HG03095 (cell line): ENCODE results near the gene MPPED1.

ENCODE experiments used
- ATAC-seq: cut with Tn5 transposase; IDR thresholded peaks from one replicate; pipeline ENCODE4 v1.9.1; 2021; ENCODE audit warnings: moderate library complexity; ENCODE audit not compliant: unreplicated experiment

The MPPED1 gene

DNA sequence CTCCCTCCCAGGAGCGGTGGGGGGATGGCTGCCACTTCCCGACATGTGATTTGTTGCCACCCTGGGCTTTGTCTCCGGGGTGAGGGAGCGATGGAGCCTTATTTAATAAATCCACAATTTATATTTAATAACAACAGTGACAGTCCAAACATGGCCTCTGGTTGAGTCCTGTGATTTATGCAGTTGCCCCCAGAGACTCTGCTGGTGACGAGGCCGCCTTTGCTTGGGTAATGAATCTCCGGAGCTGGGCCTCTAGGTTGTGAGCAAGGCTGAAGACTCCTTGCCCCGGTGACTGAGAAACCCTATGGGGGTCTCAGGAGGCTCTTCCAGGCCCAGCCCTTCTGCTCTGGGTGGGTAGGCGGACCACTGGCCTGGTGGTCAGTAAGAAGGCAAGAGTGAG is 16.7 kb downstream of the MPPED1 start:
- no peak for ATAC-seq

DNA sequence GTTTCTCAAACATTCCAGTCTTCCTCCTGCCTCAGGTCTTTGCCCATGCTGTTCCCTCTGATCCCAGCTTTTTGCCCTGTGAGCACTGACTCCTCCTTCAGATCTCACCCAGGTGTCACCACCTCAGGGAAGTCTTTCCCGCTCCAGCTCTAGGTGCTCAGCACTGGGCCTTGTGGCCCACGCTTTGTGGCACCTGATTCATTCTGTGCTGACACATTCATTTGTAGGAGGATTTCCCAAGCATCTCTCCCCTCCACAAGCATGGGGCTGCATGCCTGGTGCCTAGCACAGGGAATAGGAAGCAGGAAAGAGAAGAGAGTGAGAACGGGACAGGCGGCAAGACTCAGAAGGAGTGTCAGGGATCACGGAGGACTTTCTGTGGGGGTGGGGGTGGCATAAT is 17.6 kb downstream of the MPPED1 start:
- no peak for ATAC-seq

DNA sequence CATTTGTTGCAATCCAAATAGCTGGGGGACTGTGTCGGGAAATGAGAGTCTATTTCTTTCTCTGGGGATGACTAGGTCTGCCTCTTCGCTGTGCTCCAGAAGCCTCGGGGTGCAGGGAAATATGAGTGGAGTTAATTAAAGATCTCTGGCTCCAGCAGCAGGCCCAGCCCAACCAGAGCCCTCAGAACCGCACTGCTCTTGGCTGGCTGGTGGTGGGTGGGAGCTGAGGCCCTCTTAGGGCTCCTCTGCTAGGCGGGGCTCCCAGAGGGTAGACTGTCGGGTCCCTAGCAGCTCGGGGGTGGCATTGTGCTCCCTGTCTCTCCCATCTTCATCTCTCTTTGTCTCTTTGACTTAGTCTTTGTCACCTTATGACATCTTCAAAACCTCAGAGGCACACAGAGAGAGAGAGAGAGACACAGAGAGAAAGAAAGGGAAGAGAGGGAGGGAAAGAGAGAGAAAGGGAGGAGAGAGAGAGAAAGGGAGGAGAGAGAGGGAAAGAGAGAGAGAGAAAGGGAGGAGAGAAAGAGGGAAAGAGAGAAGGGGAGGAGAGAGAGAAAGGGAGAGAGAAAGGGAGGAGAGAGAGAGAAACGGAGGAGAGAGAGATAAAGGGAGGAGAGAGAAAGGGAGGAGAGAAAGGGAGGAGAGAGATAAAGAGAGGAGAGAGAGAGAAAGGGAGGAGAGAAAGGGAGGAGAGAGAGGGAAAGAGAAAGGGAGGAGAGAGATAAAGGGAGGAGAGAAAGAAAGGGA is 20.2 kb downstream of the MPPED1 start:
- no peak for ATAC-seq

DNA sequence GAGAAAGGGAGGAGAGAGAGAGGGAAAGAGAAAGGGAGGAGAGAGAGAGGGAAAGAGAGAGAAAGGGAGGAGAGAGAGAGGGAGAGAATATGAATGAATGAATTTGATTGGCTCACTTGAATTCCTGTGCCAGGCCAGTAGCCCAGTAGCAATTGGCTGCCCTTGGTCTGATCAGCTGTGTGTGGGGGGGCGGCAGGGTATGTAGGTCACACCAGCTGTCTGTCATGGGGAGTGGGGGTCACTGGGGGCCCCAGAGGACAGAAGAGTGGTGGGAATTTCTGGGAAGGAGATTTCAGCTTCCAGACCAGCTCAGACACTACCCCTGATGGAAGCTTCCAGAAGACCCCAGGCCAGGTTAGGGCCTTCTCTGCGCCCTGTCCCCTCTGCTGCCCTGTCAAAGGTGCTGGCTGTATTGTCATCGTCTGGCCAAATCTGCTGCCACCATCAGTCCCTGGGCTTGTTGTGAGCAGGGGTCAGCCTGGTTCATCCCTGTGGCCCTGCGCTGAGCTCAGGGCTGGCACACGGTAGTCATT is 21.1 kb downstream of the MPPED1 start:
- ATAC-seq = no peak

DNA sequence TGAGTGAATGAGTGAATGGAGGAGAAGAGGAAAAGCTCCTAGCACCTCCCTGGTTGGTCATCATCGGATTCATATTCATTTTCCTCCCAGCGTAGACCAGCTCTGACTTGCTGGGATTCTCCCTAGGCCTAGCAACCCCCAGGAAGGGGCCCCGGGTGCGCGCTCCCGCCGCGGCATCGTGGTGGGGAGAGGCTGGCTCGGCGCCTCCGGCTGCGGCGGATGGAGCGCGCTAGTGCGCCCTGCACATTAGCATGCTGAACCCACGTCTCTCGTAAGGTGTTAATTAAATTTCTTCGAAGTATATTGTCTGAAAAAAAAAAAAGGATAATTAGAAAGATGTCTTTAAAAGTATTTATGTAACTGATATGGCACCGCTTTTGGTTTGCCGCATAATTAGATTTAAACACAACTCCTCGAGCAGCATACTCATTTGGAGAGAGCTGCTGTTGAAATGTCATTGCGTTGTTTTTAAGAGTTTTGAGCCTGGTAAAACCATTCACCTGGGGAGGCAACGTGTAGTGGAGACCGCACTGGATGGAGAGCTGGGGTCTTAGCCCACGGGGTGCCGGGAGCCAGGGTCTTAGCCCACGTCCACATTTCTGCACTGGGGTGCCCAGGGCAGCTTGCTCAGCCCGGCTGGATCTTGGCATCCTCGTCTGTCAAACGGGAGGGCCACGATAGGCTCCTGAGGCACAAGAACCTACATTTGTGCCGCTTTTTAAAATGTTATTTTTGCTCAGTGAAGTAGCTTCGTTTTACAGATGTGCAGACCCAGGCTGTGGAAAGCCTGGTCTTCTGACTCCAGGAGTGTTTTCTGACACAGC is 21.8 kb downstream of the MPPED1 start:
- no peak for ATAC-seq

DNA sequence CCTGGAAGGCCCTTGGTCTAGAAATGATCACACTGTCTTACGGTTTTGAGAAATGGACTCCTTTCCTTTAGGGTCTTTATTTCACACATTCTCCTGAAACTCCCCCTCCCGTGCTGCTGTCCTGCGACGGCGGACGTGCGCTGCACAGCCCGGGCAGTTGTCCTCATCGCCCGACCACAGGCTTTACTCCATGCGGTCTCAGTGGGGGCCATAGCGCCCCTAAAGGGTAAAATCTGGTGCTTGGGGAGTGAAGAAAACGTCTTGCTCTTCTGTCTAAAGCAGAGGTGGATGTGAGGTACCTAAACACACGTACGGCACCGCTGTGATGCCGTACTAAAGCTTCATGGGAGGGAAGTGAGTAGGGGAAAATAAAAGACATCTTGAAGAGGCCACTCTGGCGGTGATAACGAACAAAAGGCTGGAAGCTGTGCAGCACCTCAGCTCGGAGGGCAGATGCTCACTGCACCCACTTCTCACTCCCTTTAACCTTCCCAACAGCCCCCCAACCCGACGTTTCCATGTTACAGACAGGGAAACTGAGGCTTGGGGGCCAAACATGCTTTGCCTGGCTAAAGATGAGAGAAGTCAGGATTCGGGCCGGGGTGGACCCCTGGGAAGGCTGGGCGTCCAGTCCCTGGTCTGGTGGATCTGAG is 22.6 kb downstream of the MPPED1 start:
- ATAC-seq = no peak

DNA sequence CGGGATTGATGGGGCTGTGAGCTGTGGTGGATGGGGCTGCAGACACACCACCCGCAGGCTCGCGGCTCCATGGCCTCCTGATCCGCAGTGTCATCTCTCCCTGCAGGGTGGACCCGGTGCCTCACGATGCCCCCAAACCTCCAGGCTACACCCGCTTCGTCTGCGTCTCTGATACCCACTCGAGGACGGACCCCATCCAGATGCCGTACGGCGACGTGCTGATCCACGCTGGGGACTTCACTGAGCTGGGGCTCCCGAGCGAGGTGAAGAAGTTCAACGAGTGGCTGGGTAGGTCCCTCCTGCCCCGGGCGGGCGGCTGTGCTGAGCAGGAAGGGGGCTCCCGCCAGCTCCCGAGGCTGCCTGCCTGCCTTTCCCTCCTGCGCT is 23.1 kb downstream of the MPPED1 start:
- no peak for ATAC-seq

DNA sequence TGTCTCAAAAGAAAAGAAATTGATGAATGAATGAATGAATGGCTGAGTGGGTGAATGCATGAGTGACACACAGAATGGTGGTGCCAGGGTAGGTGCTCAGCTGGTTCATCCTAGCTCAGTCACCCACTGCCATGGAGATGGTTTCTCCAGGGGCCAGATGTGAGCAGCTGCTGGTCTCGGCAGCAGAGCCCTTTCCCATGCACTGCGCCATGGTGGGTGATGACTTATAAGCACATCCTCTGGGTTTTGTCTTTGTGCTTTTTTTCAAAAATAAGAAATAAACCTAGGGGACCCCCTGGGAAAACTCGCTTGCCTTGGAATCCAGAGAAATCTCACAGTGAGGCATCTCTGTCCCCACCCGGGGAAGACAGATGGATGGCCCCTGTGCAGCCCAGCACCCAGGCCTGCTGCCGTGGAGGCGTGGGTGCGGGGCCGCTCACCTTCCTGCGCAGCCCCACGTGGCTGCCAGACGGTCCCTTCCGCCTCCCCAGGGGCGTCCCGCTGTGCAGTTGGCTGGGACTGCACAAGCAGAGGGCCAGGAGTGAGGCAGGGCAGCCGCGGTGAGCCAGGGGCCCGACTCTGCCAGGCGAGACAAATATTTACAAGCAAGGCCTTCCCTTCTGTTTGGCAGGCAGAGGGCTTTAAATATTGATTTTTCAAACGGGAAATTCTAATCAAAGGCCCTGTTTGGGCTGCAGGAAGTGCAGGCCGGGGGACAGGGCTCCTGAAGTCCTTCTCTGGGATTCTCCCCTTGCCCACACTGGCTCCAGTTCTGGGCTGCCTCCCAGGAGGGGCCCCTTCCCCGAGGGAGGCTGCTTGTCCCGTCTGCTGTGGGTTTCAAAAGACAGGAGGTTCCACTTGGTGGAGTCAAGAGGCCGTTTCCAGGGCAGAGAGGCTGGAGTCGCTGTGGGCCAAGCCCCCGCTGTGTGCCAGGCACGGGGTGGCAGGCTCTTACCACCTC is 24.3 kb downstream of the MPPED1 start:
- ATAC-seq = no peak

DNA sequence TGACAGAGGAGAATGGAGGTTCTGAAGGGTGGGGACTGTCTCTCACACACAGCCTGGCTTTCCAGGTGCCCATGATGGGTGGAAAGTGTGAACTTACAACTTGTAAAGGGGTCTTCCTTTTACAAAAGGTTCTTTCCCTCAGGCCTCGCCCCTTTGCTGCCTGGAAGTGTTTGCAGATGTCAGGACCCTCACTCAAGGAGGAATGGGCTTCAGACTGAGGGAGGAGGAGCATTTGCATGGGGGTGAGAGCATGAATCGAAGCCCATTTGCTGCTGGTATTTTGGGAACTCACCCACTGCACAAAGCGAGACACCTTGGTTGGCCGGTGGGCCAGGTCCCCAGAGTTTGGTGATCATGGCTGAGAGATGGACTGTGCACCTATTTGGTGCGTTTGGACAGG is 25.1 kb downstream of the MPPED1 start:
- no peak for ATAC-seq

DNA sequence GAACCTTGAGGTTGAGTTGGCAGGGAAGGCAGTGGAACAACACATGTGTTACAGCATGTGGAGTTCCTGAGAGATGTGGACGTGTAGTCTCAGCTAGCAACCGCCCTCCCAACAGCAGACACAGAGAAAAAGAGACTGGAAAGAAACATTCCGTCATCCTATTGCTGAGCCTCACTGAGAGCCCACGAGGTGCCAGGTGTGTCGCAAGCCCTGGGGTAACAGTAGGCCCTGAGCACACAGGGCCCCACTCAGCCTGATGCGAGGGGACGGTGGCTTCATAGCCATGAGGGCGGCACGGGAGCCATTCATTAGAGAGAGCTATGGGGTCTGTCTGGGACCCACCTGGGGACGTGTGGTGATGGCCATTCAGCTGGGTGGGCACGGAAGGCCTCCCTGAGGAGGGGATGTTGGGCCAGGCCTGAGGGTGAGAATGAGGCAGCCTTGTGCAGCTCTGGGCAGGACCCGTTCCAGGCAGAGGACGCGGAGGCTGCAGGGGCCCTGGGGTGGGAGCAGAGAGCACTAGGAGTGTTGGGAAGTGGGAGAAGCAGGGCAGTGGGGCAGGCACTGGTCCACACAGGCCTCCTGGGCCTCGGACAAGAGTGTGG is 26.2 kb downstream of the MPPED1 start:
- ATAC-seq = no peak

DNA sequence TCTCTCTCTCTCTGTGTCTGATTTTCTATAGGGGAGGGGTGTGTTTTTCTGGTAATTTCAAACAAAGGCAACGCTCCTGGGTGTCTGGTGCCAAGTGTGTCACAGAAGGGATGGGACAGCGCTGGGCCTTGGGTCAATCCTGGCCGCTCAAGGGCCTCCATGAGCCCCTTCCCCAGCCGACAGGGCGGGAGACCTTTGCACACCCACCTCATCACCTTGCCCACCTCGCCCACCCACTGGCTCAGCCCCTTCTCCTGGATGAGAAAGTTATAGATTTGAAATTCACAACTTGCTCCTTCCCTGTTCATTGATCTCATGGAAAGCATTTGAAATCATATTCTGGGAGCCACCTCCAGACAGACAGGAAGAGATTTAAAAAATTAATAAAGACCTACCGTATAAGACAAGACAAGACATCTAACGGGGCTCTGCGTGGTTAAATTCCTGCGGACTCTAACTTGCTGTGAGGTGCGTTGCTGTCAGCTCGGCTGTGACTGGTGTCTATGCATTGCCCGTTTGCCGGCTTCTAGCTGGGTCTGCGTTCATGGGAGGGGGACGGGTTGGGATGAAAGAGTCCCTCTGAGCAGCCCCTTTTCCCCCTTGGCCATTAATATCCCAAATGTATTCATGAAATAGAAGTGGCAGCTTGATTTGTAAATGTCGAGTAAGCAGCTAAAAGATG is 27.0 kb downstream of the MPPED1 start:
- no peak for ATAC-seq

DNA sequence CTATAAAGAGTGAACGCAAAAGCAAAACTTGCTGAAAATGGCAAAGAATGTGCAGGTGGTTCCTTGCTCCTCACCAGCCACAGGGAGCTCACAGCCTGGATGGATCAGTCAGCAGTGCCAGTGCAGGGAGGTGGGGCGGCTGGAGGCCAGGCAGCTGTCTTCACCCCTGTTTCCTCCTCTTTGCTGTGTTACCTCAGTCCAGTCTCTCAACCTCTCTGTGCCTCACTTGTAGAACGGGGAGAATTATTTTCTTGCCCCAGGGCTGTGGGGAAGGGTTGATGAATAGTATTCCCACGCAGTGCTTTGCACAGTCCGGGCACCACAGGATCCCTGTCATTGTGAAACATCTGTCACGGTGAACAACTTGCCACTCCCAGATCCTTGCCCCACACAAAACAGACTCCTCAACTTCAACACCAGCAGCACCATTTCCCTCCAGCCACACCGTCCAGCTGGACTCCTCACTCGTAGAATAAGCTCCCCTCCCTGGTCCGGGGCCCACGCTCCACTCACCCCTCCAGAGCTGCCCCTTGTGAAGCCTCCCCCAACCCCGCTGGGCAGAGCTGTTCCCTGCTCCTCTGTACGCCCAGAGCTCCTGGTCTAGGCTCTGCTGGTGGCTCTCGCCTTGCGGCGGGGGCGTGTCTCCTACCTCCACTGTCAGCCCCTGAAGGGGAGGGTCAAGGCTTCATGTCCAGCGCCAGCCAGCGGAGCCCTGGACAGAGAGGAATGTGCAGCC is 27.7 kb downstream of the MPPED1 start:
- ATAC-seq = no peak

DNA sequence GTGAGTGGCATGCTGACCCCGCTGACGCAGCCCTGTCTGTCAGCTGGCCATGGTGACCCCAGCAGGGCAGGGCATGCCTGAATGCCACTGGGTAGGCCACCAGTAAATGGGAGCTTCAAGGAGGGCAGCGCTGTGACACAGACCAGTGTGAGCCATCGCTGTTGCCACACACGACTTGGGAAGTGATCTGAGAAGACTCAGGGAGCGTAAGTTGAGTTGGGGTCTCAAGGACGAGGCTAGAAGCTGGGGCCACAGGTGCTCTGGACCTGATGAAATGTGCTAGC is 28.2 kb downstream of the MPPED1 start:
- ATAC-seq = no peak

DNA sequence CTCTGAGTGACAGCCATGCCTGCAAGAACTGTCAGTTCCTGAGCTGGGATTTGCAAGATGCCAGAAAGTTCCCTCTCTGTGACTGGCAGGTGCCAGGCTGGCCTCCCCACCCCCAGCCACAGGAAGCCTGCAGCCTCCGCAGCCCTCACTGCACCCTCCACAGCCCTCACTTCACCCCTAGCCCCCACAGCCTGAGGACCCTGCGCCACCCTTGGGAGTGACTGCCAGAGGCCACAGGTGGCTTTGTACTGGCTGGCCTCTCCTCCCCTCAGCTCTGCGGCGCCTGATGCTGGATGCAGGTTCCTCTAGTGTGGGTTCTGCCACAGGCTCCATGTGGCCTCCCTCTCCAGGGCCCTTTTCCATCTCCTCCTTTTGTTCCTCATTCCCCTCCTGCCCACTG is 28.7 kb downstream of the MPPED1 start:
- no peak for ATAC-seq

DNA sequence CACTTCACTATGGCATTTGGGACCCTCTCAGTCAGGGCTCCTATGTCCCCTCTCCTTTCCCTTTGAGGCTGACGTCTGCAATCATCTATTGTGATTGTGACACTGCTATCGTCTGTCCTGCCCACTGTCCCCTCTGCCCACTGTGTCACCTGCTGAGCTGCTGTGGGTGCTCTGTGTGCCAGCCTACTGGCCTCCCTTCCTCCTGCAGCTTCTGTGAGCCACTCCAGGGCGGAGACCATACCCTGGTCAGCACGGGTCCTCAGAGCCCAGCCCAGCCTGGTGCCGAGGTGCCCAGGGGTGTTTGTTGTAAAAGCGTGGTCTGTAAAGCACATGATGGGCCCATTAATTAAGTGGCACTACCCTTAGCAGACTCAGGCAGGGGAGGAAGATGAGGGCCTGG is 29.4 kb downstream of the MPPED1 start:
- no peak for ATAC-seq

DNA sequence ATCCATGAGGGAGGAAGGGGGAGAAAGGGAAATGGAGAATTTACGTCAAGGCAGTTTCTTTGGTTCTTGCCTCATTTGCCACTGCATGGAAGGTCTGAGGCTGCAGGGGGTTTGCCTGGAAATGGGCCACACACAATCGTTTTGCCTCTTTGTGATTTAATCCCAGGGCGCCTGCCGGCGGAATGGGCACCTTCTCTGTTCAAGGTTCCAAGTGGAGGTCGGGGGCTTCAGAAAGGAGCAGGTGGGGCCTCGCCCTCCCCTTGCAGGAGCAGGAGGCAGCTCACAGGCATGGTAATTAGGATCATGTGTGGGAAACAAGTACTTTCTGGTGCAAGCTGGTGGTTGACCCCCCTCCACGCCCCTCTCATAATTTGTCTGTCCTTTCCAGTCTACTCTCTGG is 29.9 kb downstream of the MPPED1 start:
- ATAC-seq = no peak

DNA sequence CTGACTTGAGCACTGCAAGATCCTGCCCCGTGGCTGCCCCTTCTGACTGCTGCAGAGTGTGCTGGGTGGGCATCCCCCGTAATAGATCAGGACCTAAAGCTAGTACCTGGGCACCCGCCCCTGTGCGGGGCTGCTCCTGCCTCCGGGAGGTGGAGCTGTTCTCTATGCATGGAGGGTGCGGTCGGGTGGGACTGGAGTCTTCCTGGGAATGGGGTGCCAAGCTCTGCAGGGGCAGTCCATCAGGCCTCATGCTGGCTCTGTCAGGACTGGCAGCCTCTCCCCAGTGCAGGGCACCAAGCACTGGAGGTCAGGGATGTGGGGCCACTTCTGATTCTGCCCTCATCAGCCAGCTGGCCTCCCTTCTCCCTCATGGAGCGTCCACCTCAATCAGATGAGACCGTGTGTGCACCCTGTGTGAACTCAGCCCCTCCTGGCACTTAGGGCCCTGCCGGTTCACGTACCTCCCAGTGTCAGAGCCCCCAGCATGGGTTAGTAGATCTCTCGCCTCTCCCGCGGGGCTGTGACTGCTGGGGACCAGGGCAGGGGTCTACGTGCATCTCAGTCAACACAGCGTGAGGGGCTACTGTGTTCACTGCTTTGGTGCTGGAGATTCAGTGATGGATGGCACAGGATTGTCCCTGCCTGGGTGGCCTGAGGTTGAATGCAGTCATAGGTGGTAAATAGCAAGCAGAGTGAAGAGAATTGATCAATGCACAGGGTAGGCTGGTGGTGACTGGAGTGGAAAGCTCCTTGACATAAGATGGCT is 30.8 kb downstream of the MPPED1 start:
- no peak for ATAC-seq

DNA sequence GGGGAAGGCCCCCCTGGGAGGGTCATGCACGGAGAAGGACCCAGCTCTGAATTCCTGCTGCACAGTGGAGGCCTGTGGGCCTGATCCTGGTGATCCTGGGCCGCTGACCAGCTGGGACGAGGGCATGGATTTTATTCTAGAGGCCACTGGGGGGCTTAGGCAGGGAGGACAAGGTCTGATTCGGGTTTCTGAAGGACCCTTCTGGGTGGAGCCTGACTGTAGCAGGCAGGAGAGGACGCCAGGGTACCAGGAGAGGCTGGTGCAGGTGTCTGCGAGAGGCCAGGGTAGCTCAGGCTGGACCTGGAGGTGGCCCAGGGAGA is 31.3 kb downstream of the MPPED1 start:
- ATAC-seq = no peak
